ENCODE data around the gene FAM120A. TPM values are rescaled to one million over a fixed set of nuclear protein-coding genes. Genes with fewer than 3 reads are reported as not detected.

The FAM120A gene
- total and polyA plus RNA-seq, 9 of the 15 experiments (the other 6 are each of a cell fraction or from before 2014, with no cell fraction given) = 8.7 to 71.0 (median 42.2) TPM

GRCh38 chr9:93451849-93452709, 594 bp downstream of the FAM120A start (continued):
- no peak for TF ChIP-seq ZNF518B (CRISPR knock-in tag; IDR thresholded peaks at IDR 0.05)
- TF ChIP-seq ZKSCAN3 (CRISPR knock-in tag; IDR thresholded peaks at IDR 0.05) = no peak
- no peak for TF ChIP-seq SMARCA5 (IDR thresholded peaks at IDR 0.05)
- no peak for TF ChIP-seq MED1 (CRISPR knock-in tag; IDR thresholded peaks at IDR 0.05; ENCODE audit: borderline replicate concordance)
- TF ChIP-seq SMARCB1 (IDR thresholded peaks at IDR 0.05; ENCODE audit: insufficient read length, low read depth) = no peak
- TF ChIP-seq ZBTB49 (CRISPR knock-in tag; IDR thresholded peaks at IDR 0.05; ENCODE audit: borderline replicate concordance) = no peak
- TF ChIP-seq XRCC4 (IDR thresholded peaks at IDR 0.05; ENCODE audit: extremely low read depth, insufficient read depth, insufficient read length) = no peak
- TF ChIP-seq ZNF23 (CRISPR knock-in tag; IDR thresholded peaks at IDR 0.05) = no peak
- TF ChIP-seq NR1H2 (CRISPR knock-in tag; IDR thresholded peaks at IDR 0.05) = 0 out of 2 replicates have a peak, but pooled peaks have one; percentile 43
- TF ChIP-seq MCM5 (IDR thresholded peaks at IDR 0.05; ENCODE audit: low read depth) = no peak
- no peak for TF ChIP-seq NFYB (IDR thresholded peaks at IDR 0.05; ENCODE audit: extremely low read depth, insufficient read length)
- TF ChIP-seq PKNOX1 (IDR thresholded peaks at IDR 0.05) = no peak
- TF ChIP-seq GTF2A2 (tag; IDR thresholded peaks at IDR 0.05) = no peak
- 0 out of 4 replicates have a peak, but pooled peaks of 1 of the 2 experiments have one; percentile 19 for TF ChIP-seq SIN3A (IDR thresholded peaks at IDR 0.05; ENCODE audit: borderline replicate concordance in 2 of 2, control insufficient read depth in 1 of 2, low read depth in 2 of 2, low read length in 2 of 2)
- no peak for TF ChIP-seq NFXL1 (CRISPR knock-in tag; IDR thresholded peaks at IDR 0.05)
- no peak for TF ChIP-seq NONO (IDR thresholded peaks at IDR 0.05; ENCODE audit: low read depth in 2 of 2, low read length in 1 of 2)
- no peak for TF ChIP-seq ZBTB9 (CRISPR knock-in tag; IDR thresholded peaks at IDR 0.05)
- no peak for TF ChIP-seq CSDE1 (IDR thresholded peaks at IDR 0.05)
- TF ChIP-seq HNRNPL (IDR thresholded peaks at IDR 0.05; ENCODE audit: low read depth, low read length) = 0 out of 2 replicates have a peak, but pooled peaks have one; percentile 18
